HG02798 (cell line): ENCODE data around the gene KLHL33.

Experiments
- ATAC-seq: cut with Tn5 transposase; IDR thresholded peaks from one replicate; pipeline ENCODE4 v1.9.1; 2021; ENCODE audit warnings: mild to moderate bottlenecking; ENCODE audit not compliant: unreplicated experiment, poor library complexity

The KLHL33 gene

DNA sequence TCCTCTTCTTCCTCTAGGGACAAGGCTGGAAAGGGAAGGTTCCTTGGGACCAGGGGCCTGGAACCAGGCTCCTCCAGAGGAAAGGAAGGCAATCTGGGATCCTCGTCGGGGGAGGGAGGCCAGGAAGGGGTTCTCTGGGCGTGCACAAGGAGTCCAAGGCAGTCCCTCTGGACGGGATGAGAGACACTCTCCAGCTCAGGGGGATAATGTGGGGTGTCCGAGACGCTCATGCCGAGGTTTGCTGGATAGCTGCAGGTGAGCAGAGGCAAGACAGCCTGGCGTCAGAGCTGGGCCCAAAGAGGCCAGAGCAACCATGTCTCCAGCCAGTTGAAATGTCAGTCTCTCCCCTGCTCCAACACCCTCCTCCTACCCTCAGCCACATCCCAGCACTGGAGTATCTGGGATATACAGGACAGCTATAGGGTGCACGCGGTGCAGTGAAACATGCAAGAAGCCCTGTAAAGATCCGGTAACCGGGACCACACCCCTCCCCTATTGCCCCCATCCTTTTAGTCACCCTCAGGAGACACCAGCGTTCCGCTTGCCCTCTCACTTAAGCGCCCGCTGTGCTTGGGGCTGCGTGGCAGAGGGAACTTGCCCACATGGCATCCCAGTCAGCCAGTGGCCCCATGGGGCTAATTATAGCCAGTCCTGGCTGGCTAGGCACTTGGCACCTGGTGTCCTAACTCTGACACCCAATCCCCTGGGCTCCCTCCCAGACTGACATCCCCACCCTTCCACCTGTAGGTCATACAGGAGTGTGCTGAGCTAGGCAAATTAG is at the start of gene KLHL33:
TSS of gene KLHL33 (minus strand) at position 585 of the 781 bp plus-strand sequence. CDS start at position 230, 355 bp downstream.
- no peak for ATAC-seq

GRCh38 chr14:20482382-20482781 is 46.4 kb upstream of the KLHL33 start:
- ATAC-seq = no peak

GRCh38 chr14:20478894-20479293 is 42.9 kb upstream of the KLHL33 start:
- no peak for ATAC-seq

DNA sequence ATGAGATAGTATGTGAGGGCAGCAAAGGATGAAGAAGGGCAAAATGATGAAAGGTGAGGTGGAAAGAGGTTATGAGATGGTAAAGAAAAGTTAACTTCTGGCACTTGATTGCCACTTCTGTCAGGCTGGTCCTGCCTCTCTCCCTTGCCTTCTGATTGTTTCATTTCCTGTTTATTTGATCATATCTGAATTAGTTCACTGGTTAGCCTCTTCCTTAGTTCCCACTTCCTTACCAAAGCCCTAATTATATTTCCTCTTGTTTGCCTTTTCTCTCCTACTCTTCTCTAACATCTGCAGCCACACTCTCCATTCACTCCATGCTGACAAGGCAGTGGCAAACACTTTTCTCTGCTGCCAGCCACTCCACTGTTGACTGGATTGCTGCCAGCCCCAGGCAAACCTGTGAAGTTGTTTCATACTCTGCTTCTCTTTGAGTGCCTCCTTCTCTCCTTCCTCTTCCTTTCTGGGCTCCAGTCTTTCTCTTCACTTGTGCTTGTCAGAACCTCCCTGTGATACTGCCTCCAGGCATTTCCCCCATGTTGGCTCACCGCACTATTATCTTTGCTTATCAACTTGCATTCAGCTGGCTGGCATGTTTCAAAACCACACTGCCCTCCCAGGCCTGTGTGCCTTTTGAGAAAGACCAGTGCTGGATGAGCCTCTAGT is 41.4 kb upstream of the KLHL33 start:
- no peak for ATAC-seq

- no peak for ATAC-seq
These were observed 40.8 kb upstream of the KLHL33 start for GRCh38 chr14:20476776-20477175.

DNA sequence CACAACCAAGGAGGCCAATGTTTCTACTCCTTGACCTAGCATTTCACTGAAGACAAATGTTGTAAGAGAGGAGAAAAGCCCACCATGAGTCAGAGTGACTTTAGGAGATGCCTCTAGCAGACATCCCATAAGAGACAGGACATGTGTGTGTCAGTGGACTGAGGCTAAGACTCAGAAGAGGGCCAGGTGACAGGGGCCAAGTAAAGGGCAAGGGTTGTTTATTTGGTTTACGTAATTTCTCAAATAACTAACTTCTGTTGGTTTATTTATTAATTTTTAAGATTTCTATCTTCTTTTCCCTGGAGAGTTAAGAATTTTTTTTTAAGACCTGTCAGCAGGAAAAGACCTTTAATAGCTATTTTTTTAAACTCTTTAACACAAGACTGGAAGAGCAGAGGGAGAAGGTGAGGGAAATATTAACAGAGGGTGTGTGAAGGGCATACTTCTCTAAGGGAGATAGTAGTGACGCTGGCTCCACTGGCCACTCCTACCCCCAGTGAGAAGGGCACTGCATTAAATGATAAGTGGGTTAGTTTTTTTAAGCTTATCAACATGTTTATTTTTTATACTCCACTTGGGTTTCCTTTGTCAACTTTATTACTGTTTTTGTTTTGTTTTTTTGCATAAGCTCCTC is 36.7 kb upstream of the KLHL33 start:
- no peak for ATAC-seq

GRCh38 chr14:20470603-20470901 is 34.6 kb upstream of the KLHL33 start:
- ATAC-seq = no peak

DNA sequence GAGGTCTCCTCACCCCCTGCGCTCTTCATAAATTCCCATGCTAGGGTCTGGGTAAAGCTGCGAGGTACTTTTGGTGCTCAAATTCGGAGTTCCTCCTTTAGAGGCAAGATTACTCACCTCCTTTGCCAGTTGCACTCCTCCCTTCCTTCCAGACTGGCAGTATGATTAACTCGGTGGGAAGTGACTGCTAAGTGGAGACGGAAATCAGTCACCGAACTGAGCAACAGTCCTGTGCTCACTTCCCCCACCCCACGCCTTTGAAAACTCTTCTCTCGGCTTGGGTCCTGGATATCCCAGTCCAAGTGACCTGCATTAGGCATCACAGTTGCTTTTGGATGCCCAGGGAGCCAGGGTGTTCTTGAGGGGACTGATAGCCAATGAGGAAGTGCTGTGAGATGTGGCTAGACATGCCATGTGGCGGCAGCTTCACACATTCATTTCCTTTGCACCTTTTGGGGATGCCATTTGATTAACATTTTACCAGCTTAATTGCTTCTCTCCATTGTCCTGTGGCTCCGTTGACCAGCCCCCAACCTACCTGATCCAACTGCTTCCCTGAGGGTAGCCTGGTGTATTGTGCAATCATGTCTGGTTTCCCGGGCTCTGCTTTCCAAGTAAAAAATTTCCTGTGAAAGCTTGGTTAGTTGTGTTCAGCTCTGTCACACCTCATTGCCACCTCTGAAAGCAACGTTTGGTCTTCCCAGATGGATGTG is 34.1 kb upstream of the KLHL33 start:
- ATAC-seq = peak; percentile 31

DNA sequence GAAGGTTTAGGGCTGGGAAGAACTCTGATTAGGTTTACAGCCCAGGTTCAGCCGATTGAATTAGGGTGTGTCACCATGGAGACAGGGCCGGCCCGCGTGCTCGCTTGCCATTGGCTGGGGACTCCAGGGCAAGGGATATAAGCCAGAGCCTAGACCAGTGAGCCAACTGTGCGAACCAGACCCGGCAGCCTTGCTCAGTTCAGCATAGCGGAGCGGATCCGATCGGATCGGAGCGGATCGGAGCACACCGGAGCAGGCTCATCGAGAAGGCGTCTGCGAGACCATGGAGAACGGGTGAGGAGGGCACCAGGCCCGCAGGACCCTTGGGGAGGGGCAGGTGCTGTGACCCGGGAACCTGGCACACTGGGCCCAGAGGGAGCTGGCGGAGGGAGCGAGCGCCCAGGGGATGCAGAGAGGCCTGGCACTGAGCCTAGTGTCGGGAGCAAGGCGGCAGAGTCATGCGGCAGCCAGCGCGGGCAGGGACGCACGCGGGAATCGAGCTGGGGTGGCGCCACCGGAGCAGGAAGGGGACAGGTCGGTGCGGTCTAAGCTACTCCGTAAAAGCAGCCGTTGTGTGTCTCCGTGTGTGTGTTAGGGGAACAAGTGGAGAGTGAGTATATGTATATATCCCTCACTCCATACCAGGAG is 33.4 kb upstream of the KLHL33 start, which contains the start of gene PNP:
TSS of gene PNP (plus strand) at position 165 of the 648 bp plus-strand sequence. CDS start at position 284, 119 bp downstream.
- peak; percentile 95 for ATAC-seq

DNA sequence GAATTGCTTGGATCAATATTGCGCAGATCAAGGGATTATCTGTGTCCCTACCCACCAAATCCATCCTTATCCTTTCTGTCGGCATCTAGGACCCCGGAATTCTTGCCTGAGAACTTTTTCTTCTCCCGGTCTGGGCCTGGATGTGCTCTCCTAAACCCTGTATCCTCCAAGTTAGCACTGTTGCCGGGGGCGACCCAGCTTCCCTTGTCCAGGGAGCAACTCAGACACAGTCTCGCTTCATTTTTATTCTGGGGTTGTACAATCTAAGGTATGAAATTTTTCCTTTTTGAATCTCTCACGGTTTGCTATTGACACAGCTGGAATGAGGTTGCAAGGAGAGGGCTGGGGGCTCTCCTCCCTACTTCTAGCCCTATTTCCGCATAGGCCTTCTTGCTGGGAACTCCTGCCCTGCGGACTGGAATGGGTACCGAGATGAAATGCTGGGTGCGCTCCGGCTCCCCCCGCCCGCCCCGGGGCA is 32.8 kb upstream of the KLHL33 start:
- no peak for ATAC-seq

DNA sequence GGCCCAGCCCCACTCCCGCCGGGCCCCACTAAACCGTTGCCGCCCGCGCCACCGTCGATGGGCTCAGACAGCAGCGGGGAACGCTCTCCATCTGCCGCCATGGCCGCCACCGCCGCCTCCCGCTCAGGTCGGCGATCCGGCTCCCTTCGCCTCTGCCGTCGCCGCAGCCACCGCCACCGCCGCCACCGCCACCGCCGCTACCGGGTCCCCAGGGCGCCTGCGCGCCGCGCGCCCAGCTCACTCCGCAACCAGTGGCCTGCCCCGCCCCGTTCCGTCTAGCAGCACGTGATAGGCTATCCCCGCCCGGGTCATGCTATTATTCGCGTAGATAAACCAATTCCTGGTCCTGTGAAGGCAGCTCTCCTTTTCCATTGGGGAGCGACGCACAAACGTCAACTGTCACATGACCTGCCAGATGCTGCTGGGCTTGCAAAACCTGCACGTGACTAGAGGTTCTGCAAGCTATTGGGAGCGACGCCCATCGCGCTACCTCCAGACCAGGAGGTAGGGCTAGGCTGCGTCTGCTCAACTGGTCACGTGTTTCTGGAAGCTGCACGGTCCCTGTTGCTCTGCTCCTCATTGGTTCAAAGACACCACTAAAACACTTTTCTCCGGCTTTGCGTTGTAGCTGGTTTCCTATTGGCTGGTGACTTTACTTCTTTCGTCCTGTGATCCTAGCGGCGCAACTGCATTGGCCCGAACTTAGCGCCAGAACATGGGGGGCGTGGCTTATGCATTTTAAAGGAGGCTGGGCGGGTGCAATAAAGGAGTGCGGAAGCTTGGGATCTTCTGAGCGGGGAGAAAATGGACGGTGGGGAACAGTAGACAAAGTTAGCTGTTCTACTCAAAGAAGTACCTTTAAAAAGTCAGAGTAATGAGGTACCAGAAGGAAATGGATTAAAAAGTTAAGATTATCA is 25.5 kb upstream of the KLHL33 start, which contains the start of gene PIP4P1:
TSS of gene PIP4P1 (minus strand) at position 210 of the 917 bp plus-strand sequence. CDS start at position 101, 109 bp downstream.
- peak; percentile 94 for ATAC-seq

DNA sequence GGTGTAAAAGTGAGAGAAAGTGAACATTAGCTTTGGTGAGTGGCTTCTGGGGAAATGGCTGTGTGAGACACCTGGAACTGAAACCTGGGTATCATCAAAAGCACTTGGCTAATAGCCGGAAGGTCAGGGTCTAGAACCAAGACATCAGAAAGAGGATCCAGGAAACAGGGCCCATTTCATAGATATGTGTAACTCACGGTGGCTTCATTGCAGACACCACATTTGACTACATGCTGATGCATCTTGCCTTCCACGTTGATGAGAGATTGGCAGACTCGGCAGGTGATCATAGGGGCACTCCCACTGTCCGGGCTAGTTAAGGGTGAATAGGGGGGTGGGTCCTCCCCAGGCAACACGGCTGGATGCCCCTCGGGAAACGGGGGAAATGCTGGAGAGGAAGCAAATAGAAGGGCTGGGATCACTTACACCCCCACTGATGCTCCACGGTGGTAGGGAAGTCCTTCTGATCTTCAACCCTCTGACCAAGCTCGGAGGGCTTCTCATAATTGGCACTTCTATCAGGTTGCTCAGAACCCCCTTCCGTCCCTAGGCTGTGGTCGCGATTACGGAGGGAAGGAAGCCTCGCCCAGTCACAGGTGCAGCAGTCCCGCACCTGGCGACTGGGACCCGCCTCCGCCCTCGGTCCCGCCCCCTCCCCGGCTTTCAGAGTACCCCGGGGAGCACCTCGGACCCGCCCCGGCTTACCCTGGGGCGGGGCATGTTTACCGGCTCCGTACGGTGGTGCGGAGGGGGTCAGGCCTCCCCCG is 24.7 kb upstream of the KLHL33 start:
- peak; percentile 6 for ATAC-seq

GRCh38 chr14:20458031-20458789 is 22.2 kb upstream of the KLHL33 start:
- ATAC-seq = no peak

DNA sequence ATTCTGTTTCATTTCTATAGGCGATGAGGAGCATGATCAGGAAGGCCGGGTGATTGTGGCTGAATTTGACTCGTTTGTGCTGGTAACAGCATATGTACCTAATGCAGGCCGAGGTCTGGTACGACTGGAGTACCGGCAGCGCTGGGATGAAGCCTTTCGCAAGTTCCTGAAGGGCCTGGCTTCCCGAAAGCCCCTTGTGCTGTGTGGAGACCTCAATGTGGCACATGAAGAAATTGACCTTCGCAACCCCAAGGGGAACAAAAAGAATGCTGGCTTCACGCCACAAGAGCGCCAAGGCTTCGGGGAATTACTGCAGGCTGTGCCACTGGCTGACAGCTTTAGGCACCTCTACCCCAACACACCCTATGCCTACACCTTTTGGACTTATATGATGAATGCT is 21.0 kb upstream of the KLHL33 start:
- no peak for ATAC-seq

GRCh38 chr14:20455355-20456300 is 19.7 kb upstream of the KLHL33 start:
- peak; percentile 46 for ATAC-seq
